Gastrocnemius medialis (tissue), 4 donors: ENCODE results near the gene CTXN1. TPM values are rescaled to one million over a fixed set of nuclear protein-coding genes. Genes with fewer than 3 reads are reported as not detected.

Experiments
- ATAC-seq, 2 donors: fragments of 150-250 bp; one replicate each; pipeline ENCODE4 v1.9.1; 2016
- DNase-seq, 2 donors: peaks; one replicate each; pipeline ENCODE4 v3.0.0-alpha.2; 2019
- H3K27ac ChIP-seq, 4 donors: fragments of 200-600 bp; sonication (generic); 1 replicate in 1 of 4; 2 replicates in 3 of 4; pipeline ENCODE4 v1.5.1; 2016 to 2018; ENCODE audit warnings: mild to moderate bottlenecking in 2 of 4, moderate library complexity in 1 of 4
- H3K27me3 ChIP-seq, 3 donors: fragments of 200-600 bp; sonication (generic) in 2 of 3; 1 replicate in 1 of 3; 2 replicates in 2 of 3; pipeline versions ENCODE4 v1.5.1 to v1.6.0; 2016 to 2019; ENCODE audit warnings: mild to moderate bottlenecking in 1 of 3, moderate library complexity in 1 of 3
- H3K36me3 ChIP-seq, 2 donors: fragments of 200-600 bp; sonication (generic) in 1 of 2; one replicate each; pipeline ENCODE4 v1.5.1; 2017 to 2018
- H3K4me1 ChIP-seq, 2 donors: fragments of 200-600 bp; sonication (generic) in 1 of 2; one replicate each; pipeline ENCODE4 v1.5.1; 2016 to 2017; ENCODE audit warnings: mild to moderate bottlenecking in 2 of 2
- H3K4me3 ChIP-seq, 4 donors: fragments of 200-600 bp; sonication (generic) in 3 of 4; 1 replicate in 1 of 4; 2 replicates in 3 of 4; pipeline ENCODE4 v1.5.1; 2016 to 2019; ENCODE audit warnings: mild to moderate bottlenecking in 2 of 4
- H3K9me3 ChIP-seq, 3 donors: fragments of 200-600 bp; sonication (generic) in 2 of 3; 1 replicate in 1 of 3; 2 replicates in 2 of 3; pipeline ENCODE4 v1.5.1; 2016 to 2019
- POLR2A ChIP-seq, 2 donors: fragments of 450-650 bp; IDR thresholded peaks; one replicate each; pipeline ENCODE4 v1.6.1; 2017; ENCODE audit warnings: antibody characterized with exemption in 2 of 2, mild to moderate bottlenecking in 2 of 2, moderate library complexity in 2 of 2
- in situ Hi-C, 4 donors: fragments of 200-750 bp; cut with MboI; loops; one replicate each; pipeline versions ENCODE4 v1.15.0 to v1.8.0; 2017; ENCODE audit warnings: low sequenced_read_pairs in 4 of 4
- intact Hi-C: fragments of 100-400 bp; cut with DNase I; formaldehyde crosslinking; loops from one replicate; pipeline ENCODE4 v1.15.1; 2023; ENCODE audit warnings: low total_unique reads
- total RNA-seq, 4 donors: library from RNA; depleted of rRNA; stranded (reverse); fragments of >200 nt; gene quantifications; one replicate each; pipeline versions ENCODE4 v1.1.0 to v1.2.3, GENCODE V29; 2016
- TF ChIP-seq, protein P1 (sequence below), 5 experiments: fragments of 450-650 bp in 3 of 5; fragments of 200-600 bp in 2 of 5; sonication (generic) in 2 of 5; IDR thresholded peaks in 4 of 5; conservative IDR thresholded peaks in 1 of 5; 1 replicate in 4 of 5; 2 replicates in 1 of 5; pipeline ENCODE4 v1.5.1; 2016 to 2019; ENCODE audit warnings: antibody characterized with exemption in 5 of 5, mild to moderate bottlenecking in 3 of 5, moderate library complexity in 3 of 5

The CTXN1 gene
- total RNA-seq = not detected

GRCh38 chr19:7926021-7926726 is at the start of gene CTXN1:
Gene CTXN1 (minus strand): TSS chr19:7926135. CDS start chr19:7925538, 597 bp downstream.
- no peak for DNase-seq
- peaks cover 12 to 31% of the 10 kb centered on the region in 2 donors for H3K4me1 ChIP-seq
- intact Hi-C loops = loop anchor here (2.0 kb wide), 1 partner anchor 73 kb away; no protein-coding TSS in a partner anchor

GRCh38 chr19:7975037-7975436 is 49.1 kb upstream of the CTXN1 start:
- Histone ChIP-seq H3K27ac (peak overlapping the region; percentile 58 to 78 (median 67)), H3K4me3 (no peak overlapping the region), H3K36me3 (peaks cover 0 to 20% of the 10 kb centered on the region in 2 donors), H3K9me3 (no peaks in the 10 kb centered on the region), H3K4me1 (peaks cover 27 to 34% of the 10 kb centered on the region in 2 donors), H3K27me3 (no peaks in the 10 kb centered on the region)
- in situ Hi-C loops (no loop called here), intact Hi-C loops (loop anchor here (2.0 kb wide), 1 partner anchor 16 kb away; no protein-coding TSS in a partner anchor)
- ATAC-seq (peak; percentile 42 to 72), DNase-seq (peak; percentile 25 to 82)
- no peak for TF ChIP-seq POLR2A (IDR thresholded peaks at IDR 0.05)
- TF ChIP-seq, protein P1, sequence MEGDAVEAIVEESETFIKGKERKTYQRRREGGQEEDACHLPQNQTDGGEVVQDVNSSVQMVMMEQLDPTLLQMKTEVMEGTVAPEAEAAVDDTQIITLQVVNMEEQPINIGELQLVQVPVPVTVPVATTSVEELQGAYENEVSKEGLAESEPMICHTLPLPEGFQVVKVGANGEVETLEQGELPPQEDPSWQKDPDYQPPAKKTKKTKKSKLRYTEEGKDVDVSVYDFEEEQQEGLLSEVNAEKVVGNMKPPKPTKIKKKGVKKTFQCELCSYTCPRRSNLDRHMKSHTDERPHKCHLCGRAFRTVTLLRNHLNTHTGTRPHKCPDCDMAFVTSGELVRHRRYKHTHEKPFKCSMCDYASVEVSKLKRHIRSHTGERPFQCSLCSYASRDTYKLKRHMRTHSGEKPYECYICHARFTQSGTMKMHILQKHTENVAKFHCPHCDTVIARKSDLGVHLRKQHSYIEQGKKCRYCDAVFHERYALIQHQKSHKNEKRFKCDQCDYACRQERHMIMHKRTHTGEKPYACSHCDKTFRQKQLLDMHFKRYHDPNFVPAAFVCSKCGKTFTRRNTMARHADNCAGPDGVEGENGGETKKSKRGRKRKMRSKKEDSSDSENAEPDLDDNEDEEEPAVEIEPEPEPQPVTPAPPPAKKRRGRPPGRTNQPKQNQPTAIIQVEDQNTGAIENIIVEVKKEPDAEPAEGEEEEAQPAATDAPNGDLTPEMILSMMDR (IDR thresholded peaks at IDR 0.05 in 4 of 5, conservative IDR thresholded peaks at IDR 0.05 in 1 of 5) = no peak

More at GRCh38 chr19:7926021-7926726, at the start of gene CTXN1:
- Histone ChIP-seq H3K27me3 (peaks cover 0 to 6% (median 0%) of the 10 kb centered on the region in 3 donors), H3K27ac (peak within 1 kb of the TSS in 1 of 4 donors; percentile 29), H3K4me3 (peak within 1 kb of the TSS; percentile 39 to 53 (median 46)), H3K9me3 (no peaks in the 10 kb centered on the region), H3K36me3 (peaks cover 0 to 20% of the 10 kb centered on the region in 2 donors)
- ATAC-seq = peak; percentile 37 to 61
- no peak for TF ChIP-seq POLR2A (IDR thresholded peaks at IDR 0.05)
- TF ChIP-seq, protein P1 (IDR thresholded peaks at IDR 0.05 in 4 of 5, conservative IDR thresholded peaks at IDR 0.05 in 1 of 5) = no peak
- in situ Hi-C loops = no loop called here

DNA sequence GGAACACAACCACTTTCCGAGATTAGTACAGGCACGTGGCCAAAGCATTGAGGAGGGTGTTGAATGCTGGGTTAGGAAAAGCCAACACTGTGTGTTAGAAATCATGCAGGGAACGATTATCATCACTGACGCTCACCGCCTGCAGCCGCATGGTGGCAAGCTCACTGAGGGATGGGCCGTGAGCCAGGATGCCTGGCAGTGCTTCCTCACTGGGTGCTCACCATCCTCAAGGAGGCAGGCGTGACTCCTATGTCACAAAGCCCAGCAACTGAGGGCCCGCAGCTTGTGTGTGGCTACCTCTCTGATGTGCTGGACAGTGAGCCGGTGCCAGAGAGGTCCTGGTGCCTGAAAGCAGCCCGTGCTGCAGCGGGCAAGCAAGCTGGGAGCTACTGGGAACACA is 47.9 kb upstream of the CTXN1 start:
- ATAC-seq = peak; percentile 70 to 72
- intact Hi-C loops (loop anchor here (1.0 to 2.0 kb wide), 2 partner anchors 17 to 28 kb away; no protein-coding TSS in a partner anchor), in situ Hi-C loops (no loop called here)
- DNase-seq = peak; percentile 68 to 81
- peaks cover 0 to 9% of the 10 kb centered on the region in 2 donors for H3K36me3 ChIP-seq
- H3K27ac ChIP-seq = peak overlapping the region; percentile 58 to 78 (median 67)
- no peak overlapping the region for H3K4me3 ChIP-seq
- H3K27me3 ChIP-seq = no peaks in the 10 kb centered on the region
- peaks cover 26 to 28% of the 10 kb centered on the region in 2 donors for H3K4me1 ChIP-seq
- TF ChIP-seq, protein P1 (IDR thresholded peaks at IDR 0.05 in 4 of 5, conservative IDR thresholded peaks at IDR 0.05 in 1 of 5) = peak in 1 of 5 experiments; percentile 31
- TF ChIP-seq POLR2A (IDR thresholded peaks at IDR 0.05) = no peak
- H3K9me3 ChIP-seq = no peaks in the 10 kb centered on the region

DNA sequence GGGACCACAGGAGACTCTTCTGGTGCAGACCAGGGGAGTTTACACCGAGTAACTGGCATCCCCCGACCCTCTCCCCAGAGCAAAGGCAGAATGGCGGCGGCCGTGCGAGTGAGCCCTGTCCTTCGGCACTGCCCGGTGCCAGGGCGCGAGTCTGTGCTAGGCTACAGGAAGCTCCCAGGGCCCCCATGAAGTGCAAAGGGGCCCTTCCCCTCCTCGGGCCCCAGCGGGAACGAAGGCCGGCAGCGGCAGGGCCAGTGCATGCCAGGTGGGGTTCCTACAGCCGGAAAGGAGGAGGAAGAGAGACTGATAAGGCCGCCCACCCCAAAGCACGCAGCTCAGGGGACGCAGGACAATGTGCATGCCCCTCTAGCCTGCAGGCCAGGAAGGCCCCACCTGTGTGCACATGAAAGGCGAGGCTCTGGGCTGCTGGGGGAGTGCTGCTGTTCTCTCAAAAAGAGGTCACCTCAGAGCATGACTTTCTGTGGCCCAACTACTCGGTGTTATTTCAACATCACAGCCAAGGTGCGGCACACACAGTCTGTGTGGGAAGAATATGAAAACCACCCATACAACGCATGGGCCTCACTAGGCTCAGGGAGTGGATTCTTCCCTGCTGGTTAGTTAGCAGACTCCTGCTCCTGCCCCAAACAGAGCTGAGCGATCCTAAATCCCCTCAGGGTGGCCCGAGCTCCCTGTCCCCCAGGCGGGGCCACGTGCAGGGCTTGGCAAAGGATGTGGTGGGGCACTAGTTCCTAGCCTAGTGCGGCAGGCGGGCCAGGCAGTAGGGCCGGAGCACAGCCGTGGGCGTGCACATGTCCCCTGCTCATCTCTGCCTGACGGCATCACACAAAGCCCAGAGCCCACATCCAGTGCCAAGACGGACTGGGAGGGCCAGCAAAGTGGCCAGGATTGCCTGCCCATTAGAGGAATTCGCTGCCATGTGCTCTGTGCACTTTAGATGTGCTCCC is 45.9 kb upstream of the CTXN1 start:
- ATAC-seq (no peak), DNase-seq (no peak)
- TF ChIP-seq POLR2A (IDR thresholded peaks at IDR 0.05) = no peak
- TF ChIP-seq, protein P1 (IDR thresholded peaks at IDR 0.05 in 4 of 5, conservative IDR thresholded peaks at IDR 0.05 in 1 of 5) = no peak
- H3K9me3 ChIP-seq = no peaks in the 10 kb centered on the region
- intact Hi-C loops (no loop called here), in situ Hi-C loops (no loop called here)
- no peaks in the 10 kb centered on the region for H3K27me3 ChIP-seq
- peaks cover 18 to 19% of the 10 kb centered on the region in 2 donors for H3K4me1 ChIP-seq
- H3K27ac ChIP-seq = no peak overlapping the region
- peaks cover 0 to 18% of the 10 kb centered on the region in 2 donors for H3K36me3 ChIP-seq
- no peak overlapping the region for H3K4me3 ChIP-seq
